ENCODE results near the gene SAE1. TPM values are rescaled to one million over a fixed set of nuclear protein-coding genes. Genes with fewer than 3 reads are reported as not detected.

Gene SAE1
- total and polyA plus RNA-seq, 10 of the 15 experiments (the other 5 are each of a cell fraction or from before 2014, with no cell fraction given), result 62.0 to 246 (median 148) TPM

DNA sequence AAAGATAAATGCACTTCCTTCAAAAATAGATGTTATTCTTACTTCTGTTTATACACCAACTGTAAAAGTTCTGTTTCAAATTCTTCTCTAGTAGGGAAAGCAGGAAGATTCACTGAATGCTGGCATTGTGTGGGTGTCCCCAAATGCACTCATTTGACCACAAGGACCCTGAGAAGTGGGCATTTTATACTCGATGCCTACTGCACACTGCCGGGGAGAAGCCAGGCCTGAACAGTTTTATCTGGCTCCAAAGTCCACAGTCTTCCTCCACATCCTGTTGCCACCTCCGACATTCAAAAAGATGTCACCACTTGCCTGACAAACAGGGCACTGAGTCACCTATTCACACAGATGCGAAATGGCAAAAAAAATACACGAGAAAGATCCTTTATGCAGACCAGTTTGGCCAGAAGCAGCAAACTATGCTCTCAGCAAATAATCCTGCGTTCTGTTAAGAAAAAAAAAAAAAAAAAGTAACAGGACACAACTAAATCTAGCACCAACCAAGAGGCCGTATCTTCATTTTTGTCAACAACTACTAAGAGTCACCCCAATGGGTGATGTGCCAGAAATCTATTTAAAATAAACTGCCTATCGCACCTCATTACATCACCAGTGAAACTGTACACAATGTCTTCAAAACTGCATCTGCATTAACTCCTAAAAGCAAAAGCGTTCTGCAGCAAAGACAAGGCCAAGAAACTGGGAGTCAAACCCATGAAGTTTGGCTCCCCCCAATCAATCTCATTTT, 23.3 kb upstream of the SAE1 start:
- Histone ChIP-seq H3K9me3 (replicated peaks; ENCODE audit: control insufficient read depth, insufficient read depth, low read length) (no peaks in the 10 kb centered on the region), H3K27me3 (replicated peaks in 1 of 2; ENCODE audit: control insufficient read depth in 2 of 2, insufficient read depth in 2 of 2, low read length in 1 of 2) (no peaks in the 10 kb centered on the region), H3K4me1 (ENCODE audit: control insufficient read depth, insufficient read depth, low read length) (peaks cover 8% of the 10 kb centered on the region), H3K36me3 (ENCODE audit: control insufficient read depth in 2 of 2, insufficient read depth in 2 of 2, low read length in 1 of 2) (peaks cover 0 to 7% of the 10 kb centered on the region in 2 experiments; a peak in 2 of 4 replicates), H3K27ac (ENCODE audit: control insufficient read depth, insufficient read depth) (peak overlapping the region; percentile 34; the same call in 1 of the 2 replicates), H3K79me2 (ENCODE audit: control insufficient read depth, insufficient read depth, low read length) (peaks cover 91% of the 10 kb centered on the region), H3K4me2 (ENCODE audit: control insufficient read depth, insufficient read depth) (peak overlapping the region; percentile 77), H3K4me3 (peak overlapping the region; percentile 98; the same call in 1 of the 2 replicates), H4K20me1 (ENCODE audit: control insufficient read depth, insufficient read depth) (no peaks in the 10 kb centered on the region), H3K9ac (ENCODE audit: control insufficient read depth, insufficient read depth, low read length) (peak overlapping the region; percentile 32; the same call in 1 of the 2 replicates), H2AFZ (ENCODE audit: control insufficient read depth, low read depth, low read length) (no peak overlapping the region; the same call in 1 of the 2 replicates)
- 25% methylated on average over 9 of the region's 9 CpGs for WGBS (ENCODE audit: insufficient coverage, insufficient replicate concordance, low lambda C conversion rate, missing lambda C conversion rate)
- CTCF ChIA-PET, result interaction anchor here (1.0 to 2.7 kb wide), 6 partner anchors 12 to 71 kb away, joined by 3 to 10 read pairs (median 5); partner anchors contain the start of gene SAE1
- RAD21 ChIA-PET (ENCODE audit: unreplicated experiment), result interaction anchor here (1.4 kb wide), 1 partner anchor 18 kb away, joined by 3 read pairs; no protein-coding TSS in a partner anchor
- ATAC-seq (no peak), DNase-seq (ENCODE audit: low read depth, low spot score) (no peak), FAIRE-seq (no peak)
- BruUV-seq (replicated peaks), result no TSS peak
- SMC1A ChIA-PET (ENCODE audit: uncharacterized antibody, unreplicated experiment), result interaction anchor here (0.7 kb wide), 1 partner anchor 209 kb away, joined by 3 read pairs; no protein-coding TSS in a partner anchor
- TF ChIP-seq MLLT1 (IDR thresholded peaks at IDR 0.05) (peak; percentile 89), ATF7 (IDR thresholded peaks at IDR 0.05; ENCODE audit: low read depth) (peak; percentile 55; the same call in 1 of the 2 replicates), FOXM1 (IDR thresholded peaks at IDR 0.05; ENCODE audit: low read depth, low read length) (no peak), TCF3 (IDR thresholded peaks at IDR 0.05; ENCODE audit: borderline replicate concordance, insufficient read depth, low read depth, low read length) (no peak), POLR2AphosphoS5 (IDR thresholded peaks at IDR 0.05; ENCODE audit: low read length) (0 out of 2 replicates have a peak, but pooled peaks have one; percentile 18)
- POLR2A ChIA-PET, result interaction anchor here (1.0 to 2.8 kb wide), 2 partner anchors 12 to 24 kb away, joined by 3 to 8 read pairs; partner anchors contain the start of gene SAE1
- in situ Hi-C loops (cut with MboI), result no loop called here
- intact Hi-C loops (cut with micrococcal nuclease; ENCODE audit: unreplicated experiment), result no loop called here

Data from GM12878 (cell line).